ENCODE measurements around the gene FOXS1. TPM values are rescaled to one million over a fixed set of nuclear protein-coding genes. Genes with fewer than 3 reads are reported as not detected.

FOXS1 gene
- total RNA-seq, 1 donor from 2014 or later = 26.0 TPM

- Histone ChIP-seq H3K4me3 (ENCODE audit: insufficient read depth, low read depth, low read length) (no peak overlapping the region), H2AFZ (ENCODE audit: low read depth, low read length) (no peak overlapping the region), H3K27me3 (ENCODE audit: insufficient read depth, low read length) (no peaks in the 10 kb centered on the region), H3K9me3 (ENCODE audit: insufficient read depth, low read depth, low read length) (no peaks in the 10 kb centered on the region), H4K20me1 (ENCODE audit: insufficient read depth, low read length) (no peaks in the 10 kb centered on the region), H3K9ac (ENCODE audit: low read length) (no peak overlapping the region), H3K27ac (ENCODE audit: low read depth, low read length) (no peak overlapping the region), H3K36me3 (ENCODE audit: insufficient read depth, low read length) (no peaks in the 10 kb centered on the region), H3K79me2 (ENCODE audit: insufficient read depth, low read length) (no peaks in the 10 kb centered on the region), H3K4me2 (ENCODE audit: low read length) (no peak overlapping the region), H3K4me1 (ENCODE audit: insufficient read depth, low read length) (peaks cover 17% of the 10 kb centered on the region)
- Mint-ChIP-seq H3K27me3 (ENCODE audit: low read depth, unreplicated experiment) (peaks cover 40% of the 10 kb centered on the region), H3K9me3 (ENCODE audit: unreplicated experiment) (no peaks in the 10 kb centered on the region), H3K36me3 (ENCODE audit: low read depth, unreplicated experiment) (peaks cover 16% of the 10 kb centered on the region), H3K4me3 (ENCODE audit: unreplicated experiment) (no peak overlapping the region), H3K4me1 (ENCODE audit: low read depth, unreplicated experiment) (peaks cover 24% of the 10 kb centered on the region), H3K27ac (ENCODE audit: unreplicated experiment) (no peak overlapping the region)
- no peak for DNase-seq (ENCODE audit: low read depth)
- FAIRE-seq = no peak
- TF ChIP-seq CTCF (IDR thresholded peaks at IDR 0.05; ENCODE audit: insufficient read depth, low read depth, low read length) (no peak), EZH2 (IDR thresholded peaks at IDR 0.05; ENCODE audit: insufficient read depth, low read length) (no peak)
Observed at GRCh38 chr20:31831771-31832306, 13.6 kb downstream of the FOXS1 start.

GRCh38 chr20:31831211-31831610, 14.2 kb downstream of the FOXS1 start:
- H3K36me3 Mint-ChIP-seq (ENCODE audit: low read depth, unreplicated experiment) = peaks cover 16% of the 10 kb centered on the region
- no peak overlapping the region for H3K27ac Mint-ChIP-seq (ENCODE audit: unreplicated experiment)
- H3K4me1 Mint-ChIP-seq (ENCODE audit: low read depth, unreplicated experiment) = peaks cover 18% of the 10 kb centered on the region
- peaks cover 40% of the 10 kb centered on the region for H3K27me3 Mint-ChIP-seq (ENCODE audit: low read depth, unreplicated experiment)
- no peak for FAIRE-seq
- Histone ChIP-seq H3K36me3 (ENCODE audit: insufficient read depth, low read length) (no peaks in the 10 kb centered on the region), H3K27me3 (ENCODE audit: insufficient read depth, low read length) (no peaks in the 10 kb centered on the region), H4K20me1 (ENCODE audit: insufficient read depth, low read length) (no peaks in the 10 kb centered on the region), H3K79me2 (ENCODE audit: insufficient read depth, low read length) (no peaks in the 10 kb centered on the region), H3K27ac (ENCODE audit: low read depth, low read length) (no peak overlapping the region), H3K4me2 (ENCODE audit: low read length) (no peak overlapping the region), H3K9me3 (ENCODE audit: insufficient read depth, low read depth, low read length) (no peaks in the 10 kb centered on the region), H3K4me3 (ENCODE audit: insufficient read depth, low read depth, low read length) (no peak overlapping the region), H3K9ac (ENCODE audit: low read length) (no peak overlapping the region), H3K4me1 (ENCODE audit: insufficient read depth, low read length) (peaks cover 11% of the 10 kb centered on the region), H2AFZ (ENCODE audit: low read depth, low read length) (no peak overlapping the region)
- no peak overlapping the region for H3K4me3 Mint-ChIP-seq (ENCODE audit: unreplicated experiment)
- DNase-seq (ENCODE audit: low read depth) = no peak
- TF ChIP-seq CTCF (IDR thresholded peaks at IDR 0.05; ENCODE audit: insufficient read depth, low read depth, low read length) = no peak
- TF ChIP-seq EZH2 (IDR thresholded peaks at IDR 0.05; ENCODE audit: insufficient read depth, low read length) = no peak
- H3K9me3 Mint-ChIP-seq (ENCODE audit: unreplicated experiment) = no peaks in the 10 kb centered on the region

GRCh38 chr20:31830406-31830981, 14.9 kb downstream of the FOXS1 start:
- no peak overlapping the region for H3K4me3 Mint-ChIP-seq (ENCODE audit: unreplicated experiment)
- Histone ChIP-seq H3K9ac (ENCODE audit: low read length) (no peak overlapping the region), H4K20me1 (ENCODE audit: insufficient read depth, low read length) (no peaks in the 10 kb centered on the region), H3K4me2 (ENCODE audit: low read length) (no peak overlapping the region), H3K27ac (ENCODE audit: low read depth, low read length) (no peak overlapping the region), H3K79me2 (ENCODE audit: insufficient read depth, low read length) (no peaks in the 10 kb centered on the region), H3K4me1 (ENCODE audit: insufficient read depth, low read length) (peaks cover 4% of the 10 kb centered on the region), H3K9me3 (ENCODE audit: insufficient read depth, low read depth, low read length) (no peaks in the 10 kb centered on the region), H2AFZ (ENCODE audit: low read depth, low read length) (no peak overlapping the region), H3K27me3 (ENCODE audit: insufficient read depth, low read length) (no peaks in the 10 kb centered on the region), H3K36me3 (ENCODE audit: insufficient read depth, low read length) (no peaks in the 10 kb centered on the region), H3K4me3 (ENCODE audit: insufficient read depth, low read depth, low read length) (no peak overlapping the region)
- H3K4me1 Mint-ChIP-seq (ENCODE audit: low read depth, unreplicated experiment) = peaks cover 12% of the 10 kb centered on the region
- DNase-seq (ENCODE audit: low read depth) (no peak), FAIRE-seq (no peak)
- peaks cover 16% of the 10 kb centered on the region for H3K36me3 Mint-ChIP-seq (ENCODE audit: low read depth, unreplicated experiment)
- no peak overlapping the region for H3K27ac Mint-ChIP-seq (ENCODE audit: unreplicated experiment)
- H3K9me3 Mint-ChIP-seq (ENCODE audit: unreplicated experiment) = no peaks in the 10 kb centered on the region
- TF ChIP-seq EZH2 (IDR thresholded peaks at IDR 0.05; ENCODE audit: insufficient read depth, low read length) (no peak), CTCF (IDR thresholded peaks at IDR 0.05; ENCODE audit: insufficient read depth, low read depth, low read length) (no peak)
- H3K27me3 Mint-ChIP-seq (ENCODE audit: low read depth, unreplicated experiment) = peaks cover 40% of the 10 kb centered on the region
